Esophagus squamous epithelium (tissue), 5 donors: ENCODE results near the gene USH2A. TPM values are rescaled to one million over a fixed set of nuclear protein-coding genes. Genes with fewer than 3 reads are reported as not detected.

Experiments used
- DNase-seq: peaks from one replicate; lab custom pipeline; 2025; lab: John Stamatoyannopoulos, UW
- H3K27ac ChIP-seq, 4 donors: fragments of 200-600 bp; sonication (generic); one replicate each; pipeline ENCODE4 v1.5.1; 2016 to 2019; ENCODE audit warnings: mild to moderate bottlenecking in 1 of 4
- H3K27me3 ChIP-seq, 4 donors: fragments of 200-600 bp; sonication (generic); 1 replicate in 3 of 4; 2 replicates in 1 of 4; pipeline versions ENCODE4 v1.5.1 to v1.6.0; 2017 to 2021; ENCODE audit warnings: antibody characterized with exemption in 1 of 4
- H3K36me3 ChIP-seq, 3 donors: fragments of 200-600 bp; sonication (generic); one replicate each; pipeline ENCODE4 v1.5.1; 2016 to 2019
- H3K4me1 ChIP-seq, 3 donors: fragments of 200-600 bp; sonication (generic); one replicate each; pipeline ENCODE4 v1.5.1; 2017 to 2019
- H3K4me3 ChIP-seq, 4 donors: fragments of 200-600 bp; sonication (generic); 1 replicate in 3 of 4; 2 replicates in 1 of 4; pipeline ENCODE4 v1.5.1; 2016 to 2019; ENCODE audit warnings: mild to moderate bottlenecking in 2 of 4, moderate library complexity in 1 of 4
- H3K9me3 ChIP-seq, 3 donors: fragments of 200-600 bp; sonication (generic); one replicate each; pipeline ENCODE4 v1.5.1; 2016 to 2019
- CTCF ChIP-seq, 6 experiments: fragments of 450-650 bp in 4 of 6; fragments of 200-600 bp in 2 of 6; sonication (generic) in 2 of 6; IDR thresholded peaks; one replicate each; pipeline ENCODE4 v1.5.1; 2016 to 2019; ENCODE audit warnings: antibody characterized with exemption in 6 of 6, mild to moderate bottlenecking in 4 of 6, moderate library complexity in 4 of 6
- POLR2A ChIP-seq, 4 donors: fragments of 450-650 bp; IDR thresholded peaks; one replicate each; pipeline ENCODE4 v1.6.1; 2017; ENCODE audit warnings: antibody characterized with exemption in 4 of 4, mild to moderate bottlenecking in 4 of 4, moderate library complexity in 3 of 4
- WGBS, 2 donors: methylation state at CpG; one replicate each; pipeline ENCODE4 v1.1.5; 2018; 5-methylcytosine and 5-hydroxymethylcytosine counted together
- intact Hi-C: fragments of 100-400 bp; cut with DNase I; formaldehyde crosslinking; loops from one replicate; pipeline ENCODE4 v1.15.0; 2022
- total RNA-seq, 4 donors: library from RNA; depleted of rRNA; stranded (reverse); fragments of >200 nt; gene quantifications; one replicate each; pipeline ENCODE4 v1.1.0, GENCODE V29; 2016
- donor health status: DM: yes; HTN: yes; CAD: no.

The USH2A gene
- total RNA-seq, 4 donors from 2014 or later, result under 0.01 TPM; not detected in 3

GRCh38 chr1:216064643-216065042, 358.6 kb downstream of the USH2A start:
- Histone ChIP-seq H3K4me1 (no peaks in the 10 kb centered on the region), H3K9me3 (no peaks in the 10 kb centered on the region), H3K27me3 (no peaks in the 10 kb centered on the region), H3K4me3 (no peak overlapping the region), H3K36me3 (no peaks in the 10 kb centered on the region), H3K27ac (no peak overlapping the region)
- DNase-seq, result no peak
- TF ChIP-seq POLR2A (IDR thresholded peaks at IDR 0.05), result no peak
- no peak for TF ChIP-seq CTCF (IDR thresholded peaks at IDR 0.05)
- intact Hi-C loops, result no loop called here

GRCh38 chr1:216057947-216058346, 365.3 kb downstream of the USH2A start:
- Histone ChIP-seq H3K36me3 (no peaks in the 10 kb centered on the region), H3K9me3 (no peaks in the 10 kb centered on the region), H3K4me1 (no peaks in the 10 kb centered on the region), H3K27me3 (no peaks in the 10 kb centered on the region), H3K4me3 (no peak overlapping the region), H3K27ac (no peak overlapping the region)
- intact Hi-C loops, result no loop called here
- WGBS, 2 donors, result 90 to 95% methylated on average over 4 of the region's 4 CpGs
- TF ChIP-seq POLR2A (IDR thresholded peaks at IDR 0.05) (no peak), CTCF (IDR thresholded peaks at IDR 0.05) (no peak)
- no peak for DNase-seq

GRCh38 chr1:216057063-216057462, 366.2 kb downstream of the USH2A start:
- intact Hi-C loops, result no loop called here
- WGBS, 2 donors, result 11 to 39% methylated on average over 1 of the region's 1 CpG
- H3K36me3 ChIP-seq, result no peaks in the 10 kb centered on the region

GRCh38 chr1:216055004-216055403, 368.2 kb downstream of the USH2A start:
- no peak overlapping the region for H3K4me3 ChIP-seq
- no peak for DNase-seq
- no peaks in the 10 kb centered on the region for H3K27me3 ChIP-seq
- intact Hi-C loops, result no loop called here
- H3K4me1 ChIP-seq, result peaks cover 0 to 8% (median 0%) of the 10 kb centered on the region in 3 donors
- no peak overlapping the region for H3K27ac ChIP-seq
- no peaks in the 10 kb centered on the region for H3K9me3 ChIP-seq
- TF ChIP-seq POLR2A (IDR thresholded peaks at IDR 0.05) (no peak), CTCF (IDR thresholded peaks at IDR 0.05) (no peak)
- no peaks in the 10 kb centered on the region for H3K36me3 ChIP-seq
- 42 to 67% methylated on average over 1 of the region's 1 CpG for WGBS, 2 donors

More at GRCh38 chr1:216057063-216057462, 366.2 kb downstream of the USH2A start:
- Histone ChIP-seq H3K27me3 (no peaks in the 10 kb centered on the region), H3K9me3 (no peaks in the 10 kb centered on the region), H3K4me1 (no peaks in the 10 kb centered on the region), H3K27ac (no peak overlapping the region), H3K4me3 (no peak overlapping the region)
- no peak for DNase-seq
- TF ChIP-seq CTCF (IDR thresholded peaks at IDR 0.05) (no peak), POLR2A (IDR thresholded peaks at IDR 0.05) (no peak)

GRCh38 chr1:216054600-216054999, 368.6 kb downstream of the USH2A start:
- WGBS, 2 donors, result 44 to 53% methylated on average over 7 of the region's 7 CpGs

More at GRCh38 chr1:216054600-216054999, 368.6 kb downstream of the USH2A start:
- no peak for DNase-seq
- no peaks in the 10 kb centered on the region for H3K9me3 ChIP-seq
- no peaks in the 10 kb centered on the region for H3K27me3 ChIP-seq
- TF ChIP-seq POLR2A (IDR thresholded peaks at IDR 0.05) (no peak), CTCF (IDR thresholded peaks at IDR 0.05) (no peak)
- H3K4me3 ChIP-seq, result no peak overlapping the region
- intact Hi-C loops, result no loop called here
- H3K4me1 ChIP-seq, result peaks cover 0 to 8% (median 0%) of the 10 kb centered on the region in 3 donors
- H3K27ac ChIP-seq, result no peak overlapping the region
- no peaks in the 10 kb centered on the region for H3K36me3 ChIP-seq
